HG03520 (cell line): ENCODE measurements around the gene LSM4.

Source experiments
- ATAC-seq: cut with Tn5 transposase; IDR thresholded peaks from one replicate; pipeline ENCODE4 v1.9.1; 2021; ENCODE audit warnings: mild to moderate bottlenecking, moderate library complexity; ENCODE audit not compliant: unreplicated experiment

The LSM4 gene

DNA sequence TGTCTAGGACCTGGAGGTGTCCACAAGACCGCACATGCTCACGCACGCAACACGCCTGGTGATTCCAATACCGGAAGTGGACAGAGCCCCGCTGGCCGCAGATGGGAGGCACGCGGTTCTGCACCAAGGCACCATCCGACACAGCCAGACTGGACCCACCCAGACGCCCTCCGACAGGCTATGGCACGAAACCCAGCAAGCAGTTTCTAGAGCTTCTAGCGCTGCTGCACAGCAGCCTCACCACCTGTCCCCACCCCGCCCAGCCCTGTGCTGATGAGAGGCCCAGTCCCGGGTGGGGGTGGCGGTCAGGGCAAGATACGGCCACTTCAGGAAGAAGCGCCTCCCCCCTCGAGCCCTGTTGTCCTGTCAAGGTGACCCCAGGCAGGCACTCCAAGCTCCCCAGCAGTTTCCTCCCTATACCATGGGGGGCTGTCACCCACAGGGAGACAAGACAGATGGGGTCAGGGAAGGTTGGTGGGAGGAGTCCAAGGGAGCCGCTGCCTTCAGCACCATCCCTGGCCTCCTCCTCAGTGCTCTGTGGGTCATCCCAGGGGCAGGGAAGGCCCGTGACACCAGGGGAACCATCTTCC, 11.3 kb downstream of the LSM4 start:
- no peak for ATAC-seq

DNA sequence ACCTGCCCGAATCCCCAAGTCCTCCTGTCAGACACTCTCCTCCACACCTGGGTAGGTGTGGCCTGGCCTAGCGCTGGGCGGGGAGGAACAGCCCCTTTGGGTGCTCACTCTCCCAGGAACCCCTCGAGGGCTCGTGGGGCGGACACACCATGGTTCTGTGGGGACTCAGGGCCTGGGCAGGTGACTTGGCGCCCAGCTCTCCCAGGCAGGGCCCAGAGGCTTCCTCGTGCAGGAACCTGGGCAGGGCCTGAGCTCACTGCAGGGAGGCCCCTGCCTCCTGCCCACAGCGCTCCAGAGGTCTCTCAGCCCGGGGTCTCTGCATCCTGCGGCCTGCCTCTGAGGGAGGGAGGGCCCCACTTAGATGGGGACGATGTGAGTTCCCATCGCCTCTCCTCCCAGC, 11.9 kb downstream of the LSM4 start:
- ATAC-seq: no peak

DNA sequence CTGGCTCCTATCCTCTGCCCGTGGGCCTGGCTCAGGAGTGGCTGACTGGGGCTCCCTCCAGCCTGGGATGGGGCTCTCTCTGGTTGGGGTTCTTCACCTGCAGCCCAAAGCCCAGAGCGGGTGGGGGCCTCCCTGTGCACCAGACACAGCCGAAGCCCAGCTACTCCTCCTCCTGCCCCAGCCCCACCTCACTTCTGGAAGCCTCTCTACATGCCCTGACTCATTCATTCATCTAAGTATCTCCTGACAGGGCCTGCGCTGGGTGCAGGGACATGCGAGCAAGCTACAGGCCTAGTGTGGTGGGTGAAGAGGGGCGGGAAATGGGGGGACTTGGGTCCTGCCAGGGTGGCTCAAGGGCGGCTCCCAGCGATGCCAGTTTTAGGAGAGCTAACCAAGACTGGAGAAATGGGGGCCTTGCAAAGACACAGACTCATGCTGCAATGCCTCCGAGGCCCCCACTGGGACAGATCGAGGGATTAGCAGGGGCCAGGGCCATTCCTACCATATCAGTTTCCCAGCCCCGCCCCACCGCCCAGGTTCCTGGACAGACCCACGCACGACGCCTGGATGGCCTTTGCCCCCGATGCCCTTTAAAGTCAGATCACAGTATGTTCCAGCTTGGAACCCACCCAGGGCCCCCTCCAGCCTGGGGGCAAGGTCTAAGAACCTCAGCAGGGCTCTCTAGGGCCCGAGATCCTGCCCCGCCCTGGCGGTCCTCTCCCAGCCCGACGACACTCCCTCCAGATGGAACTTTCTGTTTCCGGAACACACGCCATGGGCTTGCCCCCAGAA, 12.6 kb downstream of the LSM4 start:
- no peak for ATAC-seq

DNA sequence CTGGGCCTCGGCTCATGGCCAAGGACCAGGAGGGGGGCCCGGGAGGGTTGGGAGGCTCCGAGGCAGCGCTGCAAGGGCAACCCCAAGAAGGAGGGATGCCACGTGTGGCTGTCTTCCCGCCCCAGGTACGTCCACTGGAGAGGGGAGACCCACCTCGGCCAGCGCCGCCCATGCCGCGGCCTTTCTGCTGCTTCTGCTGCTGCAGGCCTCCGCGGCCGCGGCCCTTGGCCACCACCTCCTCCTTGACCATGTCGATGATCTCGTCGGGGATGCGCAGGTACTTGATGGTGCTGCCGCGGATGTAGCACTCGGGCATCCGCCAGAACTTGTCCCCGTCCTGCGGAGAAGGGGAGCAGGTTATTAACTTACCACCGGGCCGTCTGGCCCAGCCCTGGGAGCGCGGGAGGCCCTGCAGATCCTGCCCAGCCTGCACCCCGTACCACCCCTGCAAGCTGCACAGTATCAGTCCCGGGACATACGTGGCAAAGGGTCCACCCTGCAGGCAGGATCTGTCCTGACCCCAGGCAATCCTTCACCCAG, 13.3 kb downstream of the LSM4 start:
- no peak for ATAC-seq

DNA sequence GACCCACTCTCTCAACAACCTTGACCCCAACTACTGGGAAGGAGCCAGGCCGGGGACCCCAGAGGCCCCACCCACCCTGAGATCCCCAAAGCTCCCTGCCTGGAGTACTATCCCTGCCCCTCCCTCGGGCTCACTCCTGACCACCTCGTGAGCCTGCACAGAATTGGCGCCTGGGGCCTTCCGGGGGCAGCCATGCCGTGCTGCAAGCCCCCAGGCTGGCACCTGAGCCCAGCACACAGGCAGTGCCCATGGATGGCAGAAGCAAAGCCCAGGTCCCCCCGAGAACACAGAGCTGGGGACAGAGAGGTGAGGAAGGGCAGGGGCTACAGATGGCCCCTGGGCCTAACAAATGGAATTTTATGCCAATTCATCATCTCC, 13.9 kb downstream of the LSM4 start:
- ATAC-seq: no peak

DNA sequence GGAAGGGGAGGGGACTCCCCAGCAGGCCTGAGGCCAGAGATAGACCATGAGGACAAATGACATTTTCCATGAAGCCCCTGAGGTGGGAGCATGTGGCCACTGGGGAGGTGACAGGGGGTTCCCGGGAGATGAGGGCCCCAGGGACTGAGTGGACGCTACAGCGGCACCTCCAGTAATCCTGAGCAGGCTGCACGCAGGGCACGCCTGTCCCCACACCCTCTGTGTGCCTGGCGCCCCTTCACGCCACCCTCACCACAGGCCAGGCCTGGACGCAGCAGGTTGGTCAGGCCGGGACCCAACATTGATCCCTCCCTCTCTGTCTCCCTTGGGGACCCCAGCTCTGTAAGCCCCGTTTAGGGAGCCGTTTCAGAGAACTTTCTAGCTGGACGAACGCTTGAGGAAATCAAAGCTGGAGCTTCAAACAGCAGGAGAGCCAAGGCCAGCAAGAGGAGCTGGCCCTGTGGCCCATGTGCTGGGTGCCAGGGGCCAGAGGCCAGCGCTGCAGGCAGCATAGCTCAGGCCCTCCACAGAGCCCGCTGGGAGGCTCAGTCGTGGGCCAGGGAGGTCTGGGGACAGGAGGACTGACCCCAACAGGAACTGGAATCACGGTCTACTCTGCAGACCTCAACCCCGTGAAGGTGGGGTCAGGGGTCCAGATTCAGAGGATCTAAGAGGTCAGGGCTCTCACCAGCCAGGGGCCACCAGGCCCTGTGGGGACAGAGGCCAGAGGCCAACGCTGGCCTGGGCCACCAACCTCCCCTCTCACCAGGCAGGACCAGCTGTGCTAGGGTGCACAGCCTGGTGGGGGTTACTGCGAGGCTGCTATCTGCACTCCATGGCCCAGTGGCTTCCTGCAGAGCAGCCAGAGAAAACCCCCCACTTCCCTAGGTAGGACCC, 14.6 kb downstream of the LSM4 start:
- ATAC-seq: no peak

DNA sequence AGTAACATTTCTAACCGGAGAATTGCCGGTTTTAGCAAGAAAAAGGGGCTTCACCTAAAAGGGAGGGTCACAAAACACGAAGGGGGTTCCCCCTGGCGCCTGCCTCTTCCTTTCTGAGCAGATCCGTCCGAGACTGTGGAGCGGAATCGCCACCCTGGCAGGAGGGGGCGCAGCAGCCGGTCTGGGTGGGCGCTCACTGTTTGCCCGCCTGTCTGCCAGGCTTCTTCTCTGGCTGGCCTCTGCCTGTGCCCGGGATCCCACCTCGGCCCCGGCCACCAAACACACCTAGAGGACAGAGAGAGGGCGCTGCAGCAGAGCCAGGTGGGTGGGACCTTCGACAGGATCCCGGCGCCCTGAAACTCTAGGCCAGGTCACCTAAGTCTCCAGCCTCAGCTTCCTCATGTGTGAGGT, 15.6 kb downstream of the LSM4 start:
- no peak for ATAC-seq

DNA sequence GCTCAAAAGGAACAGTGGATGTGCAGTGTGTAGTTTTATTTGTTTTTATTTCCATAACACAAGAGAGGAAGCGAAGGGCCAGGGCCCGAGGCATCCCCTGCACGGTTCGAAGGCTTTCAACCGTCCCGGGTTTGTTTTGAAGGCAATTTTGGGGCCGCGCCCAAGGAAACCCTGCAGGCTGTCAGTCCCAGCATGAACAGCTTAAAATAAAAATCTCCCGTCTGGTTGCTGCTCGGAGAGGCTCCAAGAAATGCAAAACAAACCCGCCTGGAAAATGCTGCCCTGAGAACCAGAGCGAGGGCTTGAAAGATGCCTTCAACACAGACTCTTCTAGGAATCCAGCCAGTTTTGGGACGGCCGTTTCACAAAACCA, 16.0 kb downstream of the LSM4 start:
- ATAC-seq: no peak

DNA sequence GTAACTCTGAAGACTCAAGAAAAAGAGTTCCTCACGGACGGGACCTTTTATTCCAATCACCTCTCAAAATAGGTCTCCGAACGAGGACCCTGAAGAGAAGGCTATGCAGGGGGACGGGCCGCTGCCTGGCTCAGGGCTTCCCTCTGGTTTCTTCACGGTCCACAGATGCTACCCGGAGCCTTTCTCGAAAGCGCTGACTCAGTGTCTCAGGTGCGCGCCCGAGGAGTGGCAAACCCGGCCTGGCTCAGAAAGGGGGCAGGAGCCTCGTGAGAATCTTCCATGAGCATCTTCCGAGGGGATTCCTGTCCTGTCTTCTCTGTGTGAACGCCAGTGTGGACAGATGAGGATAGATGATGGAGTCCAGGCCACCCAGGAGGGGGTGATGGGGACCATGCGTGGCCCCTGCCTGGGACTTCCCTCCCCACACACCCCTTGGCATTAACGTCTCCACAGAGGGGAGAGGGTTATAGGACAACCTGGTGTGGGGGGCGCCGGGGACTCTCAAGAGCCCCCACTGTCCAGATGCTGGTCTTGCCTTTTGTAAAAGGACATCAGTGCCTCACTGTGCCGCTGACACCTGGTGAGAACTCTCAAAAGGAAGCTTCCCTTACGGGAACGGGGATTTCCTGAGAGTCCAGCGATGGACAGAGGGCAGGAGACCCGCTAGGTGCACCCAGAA, 16.5 kb downstream of the LSM4 start:
- ATAC-seq: no peak

DNA sequence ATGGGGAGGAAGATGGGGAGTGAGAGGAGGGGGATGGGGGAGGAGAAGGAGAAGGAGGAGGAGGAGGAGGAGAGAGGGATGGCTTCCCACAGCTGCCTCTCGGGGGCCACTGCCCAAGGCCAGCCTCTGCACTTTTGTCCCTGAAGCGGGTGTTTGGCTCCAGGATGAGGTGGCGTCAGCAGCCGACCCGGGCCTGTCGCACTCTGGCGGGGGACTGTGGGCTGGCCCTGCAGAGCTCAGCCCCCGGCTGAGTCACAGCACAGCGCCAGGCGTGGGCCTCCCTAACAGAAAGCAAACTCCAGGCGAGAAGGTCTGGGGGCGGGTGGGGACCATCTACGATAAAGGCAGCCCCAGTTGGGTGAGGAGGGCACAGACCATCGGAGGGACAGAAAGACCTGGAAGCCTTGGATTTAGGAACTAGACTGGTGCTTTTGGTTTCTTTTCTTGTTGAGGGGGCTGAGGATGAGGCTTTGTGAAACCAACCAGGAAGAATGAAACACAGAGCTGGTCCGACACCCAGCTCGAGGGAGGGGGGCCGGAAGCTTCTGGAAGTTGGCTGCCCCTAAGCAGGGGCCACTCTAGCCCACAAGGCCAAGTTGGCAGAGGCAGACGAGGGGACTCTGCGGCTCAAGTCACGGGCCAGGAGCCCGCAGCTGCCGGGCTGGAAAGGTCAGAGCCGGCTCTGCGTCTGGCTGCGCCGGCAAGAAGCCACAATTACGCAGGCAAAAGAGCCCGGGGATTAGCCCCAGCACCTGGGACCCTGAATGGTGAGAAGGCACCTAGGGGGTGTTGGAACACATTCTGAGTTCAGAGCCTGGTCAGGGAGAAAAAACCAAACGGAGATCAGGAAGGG, 18.2 kb downstream of the LSM4 start:
- no peak for ATAC-seq

DNA sequence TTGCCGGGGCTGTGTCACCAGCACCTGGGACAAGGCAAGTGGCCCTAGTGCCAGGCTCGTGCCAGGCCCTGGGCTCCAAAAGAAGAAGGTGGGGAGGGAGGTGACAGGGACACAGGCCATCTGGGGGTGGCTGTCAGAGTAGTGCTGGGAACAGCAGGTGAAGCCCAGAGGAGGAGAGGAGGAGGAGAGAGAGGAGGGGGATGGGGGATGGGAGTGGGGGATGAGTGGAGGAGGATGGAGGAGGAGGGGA, 18.7 kb downstream of the LSM4 start:
- no peak for ATAC-seq

DNA sequence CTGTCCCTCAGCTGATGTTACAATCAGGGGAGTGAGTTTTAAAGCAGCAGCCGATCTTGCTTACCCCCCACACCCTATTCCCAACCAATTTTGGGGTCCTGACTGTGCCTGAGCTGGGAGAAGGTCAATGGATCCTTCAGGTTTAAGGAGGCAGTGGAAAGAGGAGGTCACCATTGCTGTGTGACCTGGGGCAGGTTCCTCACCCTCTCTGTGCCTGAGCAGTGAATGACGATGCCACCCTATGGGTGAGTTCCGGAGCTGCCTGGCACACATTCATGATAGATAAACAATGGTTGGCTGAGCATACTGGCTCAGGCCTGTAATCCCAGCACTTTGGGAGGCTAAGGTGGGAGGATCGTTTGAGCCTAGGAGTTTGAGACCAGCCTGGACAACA, 21.2 kb downstream of the LSM4 start:
- no peak for ATAC-seq

DNA sequence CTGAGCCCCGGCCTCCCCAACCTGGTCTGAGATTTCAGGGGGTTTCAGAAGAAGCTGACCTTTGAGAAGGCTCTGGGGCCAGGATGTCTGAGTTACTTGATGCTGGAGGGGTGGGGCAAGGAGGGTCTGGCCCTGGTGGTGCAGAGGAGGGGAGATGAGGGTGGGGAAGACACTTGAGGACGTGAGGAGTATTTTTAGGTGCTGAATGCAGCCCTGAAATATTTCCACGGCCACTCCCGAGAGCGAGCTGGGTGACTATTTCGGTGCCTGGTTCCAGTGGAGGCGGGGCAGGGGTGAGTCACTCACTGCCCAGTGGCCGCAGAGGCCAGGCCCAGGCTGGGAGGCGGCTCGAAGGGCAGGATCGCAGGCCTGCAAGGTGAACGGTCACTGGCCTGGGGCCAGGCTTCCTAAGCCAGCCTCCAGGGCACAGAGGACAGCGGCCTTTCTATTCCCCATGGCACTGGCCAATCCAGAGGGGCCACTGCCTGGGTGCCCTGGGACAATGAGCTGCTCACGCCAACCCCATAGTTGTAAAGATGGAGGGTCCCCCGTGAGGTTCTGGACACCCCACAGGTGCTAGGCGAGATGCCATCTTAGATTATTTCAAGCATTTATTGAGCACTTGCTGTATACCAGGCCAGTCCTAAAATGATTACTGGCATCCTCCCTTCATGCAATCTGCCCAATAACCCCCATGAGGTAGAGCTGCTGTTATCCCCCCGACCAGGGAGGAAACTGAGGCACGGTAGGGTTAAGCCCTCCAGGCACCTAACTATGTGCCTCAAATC, 21.8 kb downstream of the LSM4 start:
- ATAC-seq: no peak

DNA sequence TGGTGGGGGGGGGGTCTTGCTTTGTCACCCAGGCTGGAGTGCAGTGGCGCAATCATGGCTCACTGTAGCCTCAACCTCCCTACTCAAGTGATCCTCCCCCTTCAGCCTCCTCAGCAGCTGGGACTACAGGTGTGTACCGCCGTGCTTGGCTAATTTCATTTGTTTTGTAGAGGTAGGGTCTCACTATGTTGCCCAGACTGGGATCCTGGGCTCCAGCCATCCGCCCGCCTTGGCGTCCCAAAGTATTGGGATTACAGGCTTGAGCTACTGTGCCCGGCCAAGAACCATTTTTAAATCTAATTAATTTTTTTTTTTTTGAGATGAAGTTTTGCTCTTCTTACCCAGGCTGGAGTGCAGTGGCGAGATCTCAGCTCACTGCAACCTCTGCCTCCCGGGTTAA, 23.2 kb downstream of the LSM4 start:
- no peak for ATAC-seq

DNA sequence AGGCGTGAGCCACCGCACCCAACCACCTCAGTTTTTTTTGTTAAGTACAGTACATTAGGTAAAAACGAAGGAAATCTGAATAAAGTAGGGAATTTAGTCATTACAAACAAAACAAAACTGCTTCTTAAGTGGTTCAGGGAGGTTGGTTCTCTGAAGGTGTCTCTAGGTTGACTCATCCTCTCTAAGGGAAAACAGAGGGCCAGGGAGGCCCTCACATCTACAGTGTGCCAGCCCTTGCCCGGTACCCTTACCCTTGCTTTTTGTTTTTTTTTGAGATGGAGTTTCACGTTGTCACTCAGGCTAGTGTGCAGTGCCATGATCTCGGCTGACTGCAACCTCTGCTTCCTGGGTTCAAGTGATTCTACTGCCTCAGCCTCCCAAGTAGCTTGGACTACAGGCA, 24.3 kb downstream of the LSM4 start:
- no peak for ATAC-seq

DNA sequence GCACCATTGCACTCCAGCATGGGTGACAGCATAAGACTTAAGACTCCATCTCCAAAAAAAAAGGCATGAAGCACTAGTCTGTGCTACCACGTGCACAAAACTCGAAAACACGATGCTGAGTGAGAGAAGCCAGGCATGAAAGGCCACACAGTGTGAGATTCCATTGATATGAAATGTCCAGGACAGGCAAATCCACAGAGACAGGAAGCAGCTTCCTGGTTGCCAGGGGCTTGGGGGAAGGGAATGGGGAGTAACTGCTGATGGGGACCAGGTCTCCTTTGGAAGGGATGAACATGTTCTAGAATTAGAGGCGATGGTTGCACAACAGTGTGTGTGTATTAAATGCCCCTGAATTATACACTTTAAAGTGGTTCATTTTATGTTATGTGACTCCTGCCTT, 25.6 kb downstream of the LSM4 start:
- ATAC-seq: no peak

DNA sequence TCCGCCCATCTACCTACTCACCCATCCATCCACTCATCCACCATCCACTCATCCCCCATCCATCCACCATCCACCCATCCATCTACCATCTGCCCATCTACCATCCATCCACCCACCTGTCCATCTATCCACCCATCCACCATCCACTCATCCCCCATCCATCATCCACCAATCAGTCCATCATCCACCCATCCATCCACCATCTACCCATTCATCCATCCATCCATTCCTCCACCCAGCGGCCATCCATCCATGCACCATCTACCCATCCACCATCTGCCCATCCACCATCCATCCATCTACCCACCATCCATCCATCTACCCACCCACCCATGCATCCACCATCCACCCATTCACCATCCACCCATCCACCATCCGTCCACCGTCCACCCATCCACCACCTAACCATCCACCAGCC, 27.8 kb downstream of the LSM4 start:
- ATAC-seq: no peak

DNA sequence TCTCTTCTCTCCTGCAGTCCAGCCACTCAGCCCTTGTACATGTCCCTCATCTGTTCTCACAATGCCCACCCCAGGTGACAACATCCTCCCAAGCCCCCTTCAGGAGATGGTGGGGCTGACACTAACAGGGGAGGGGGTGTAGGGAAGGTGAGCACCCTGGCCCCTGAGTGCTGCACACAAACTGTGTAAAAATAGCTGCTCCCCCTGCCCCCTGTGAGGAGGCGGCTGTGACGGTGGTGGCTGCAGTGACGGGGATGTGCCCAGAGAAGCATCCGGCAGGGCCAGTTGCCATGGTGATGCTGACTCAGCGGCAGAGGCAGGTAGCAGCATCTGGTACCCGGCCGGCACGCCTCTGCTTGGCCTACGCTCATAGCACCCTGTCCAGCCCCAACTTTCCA, 28.4 kb downstream of the LSM4 start:
- no peak for ATAC-seq

DNA sequence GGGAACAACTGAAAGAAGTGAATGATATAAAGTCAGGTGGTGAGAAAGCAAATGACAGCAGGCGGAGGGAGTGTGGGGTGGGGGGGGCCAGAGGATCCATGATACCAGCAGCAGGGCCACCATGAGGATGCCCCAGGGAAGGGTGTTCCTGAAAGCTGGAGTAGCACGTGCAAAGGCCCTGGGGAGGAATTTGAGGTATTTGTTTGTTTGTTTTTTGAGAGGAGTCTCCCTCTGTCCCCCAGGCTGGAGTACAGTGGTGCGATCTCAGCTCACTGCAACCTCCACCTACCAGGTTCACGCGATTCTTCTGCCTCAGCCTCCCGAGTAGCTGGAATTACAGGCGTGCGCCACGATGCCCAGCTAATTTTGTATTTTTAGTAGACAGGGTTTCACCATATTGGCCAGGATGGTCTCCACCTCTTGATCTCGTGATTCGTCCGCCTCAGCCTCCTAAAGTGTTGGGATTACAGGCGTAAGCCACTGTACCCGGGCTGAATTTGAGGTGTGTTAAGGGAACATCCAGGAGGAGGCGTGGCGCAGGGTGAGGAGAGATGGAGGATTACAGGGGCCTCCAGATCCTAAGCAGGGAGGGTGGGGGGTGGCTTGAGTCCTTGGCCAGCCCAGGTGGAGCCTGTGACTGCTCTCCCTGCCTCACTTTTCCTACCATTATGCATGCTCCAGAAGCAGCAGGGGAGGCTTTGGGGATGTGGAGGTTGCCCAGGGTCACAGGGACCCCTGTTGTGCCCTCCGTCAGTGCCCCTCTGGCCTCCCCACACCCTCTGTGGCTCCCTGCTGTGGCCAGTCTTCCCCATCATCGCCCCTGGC, 29.0 kb downstream of the LSM4 start:
- no peak for ATAC-seq
